K562 (cell line): Measurements from ENCODE around the gene PCF11. TPM values are rescaled to one million over a fixed set of nuclear protein-coding genes. Genes with fewer than 3 reads are reported as not detected.

ENCODE experiments used
- ARID1B ChIP-seq: fragments of 450-650 bp; IDR thresholded peaks from 2 replicates; pipeline ENCODE4 v1.6.1; 2016; ENCODE audit warnings: antibody characterized with exemption, mild to moderate bottlenecking, inconsistent platforms
- CBFA2T2 ChIP-seq: fragments of 450-650 bp; conservative IDR thresholded peaks from 2 replicates; pipeline ENCODE4 v1.6.1; 2017; ENCODE audit warnings: mild to moderate bottlenecking
- DACH1 ChIP-seq: fragments of 450-650 bp; IDR thresholded peaks from 2 replicates; pipeline ENCODE4 v1.6.1; 2018; ENCODE audit not compliant: partially characterized antibody
- DPF2 ChIP-seq: fragments of 450-650 bp; IDR thresholded peaks from 2 replicates; pipeline ENCODE4 v1.6.1; 2016
- ETS2 ChIP-seq: IDR thresholded peaks from 2 replicates; pipeline ENCODE4 v1.6.1; 2016; ENCODE audit warnings: borderline replicate concordance, missing genetic modification characterization, mild to moderate bottlenecking, moderate library complexity, missing compliant biosample characterization; ENCODE audit not compliant: poor library complexity, severe bottlenecking
- GABPB2 ChIP-seq: fragments of 250-450 bp; sonication (Bioruptor Pico); conservative IDR thresholded peaks from 2 replicates; pipeline ENCODE4 v1.5.1; 2021; ENCODE audit warnings: mild to moderate bottlenecking
- HMG20B ChIP-seq: fragments of 250-450 bp; sonication (Bioruptor Pico); IDR thresholded peaks from 2 replicates; pipeline ENCODE4 v1.5.0; 2021; ENCODE audit warnings: mild to moderate bottlenecking
- KLF6 ChIP-seq: fragments of 250-450 bp; sonication (Bioruptor Pico); IDR thresholded peaks from 2 replicates; pipeline ENCODE4 v1.4.0; 2020; ENCODE audit warnings: mild to moderate bottlenecking, moderate library complexity, borderline replicate concordance
- LARP7 ChIP-seq: fragments of 450-650 bp; IDR thresholded peaks from 2 replicates; pipeline ENCODE4 v1.6.1; 2016
- MTA1 ChIP-seq: fragments of 450-650 bp; IDR thresholded peaks from 2 replicates; pipeline ENCODE4 v1.6.1; 2017; ENCODE audit warnings: borderline replicate concordance
- MXD1 ChIP-seq: fragments of 250-450 bp; sonication (Bioruptor Pico); IDR thresholded peaks from 2 replicates; pipeline ENCODE4 v1.8.0; 2021; ENCODE audit warnings: borderline replicate concordance, mild to moderate bottlenecking, moderate library complexity; ENCODE audit not compliant: poor library complexity, severe bottlenecking
- NCOA1 ChIP-seq: fragments of 450-650 bp; IDR thresholded peaks from 2 replicates; pipeline ENCODE4 v1.6.1; 2016; ENCODE audit warnings: low read depth
- NCOR1 ChIP-seq: fragments of 450-650 bp; IDR thresholded peaks from 2 replicates; pipeline ENCODE4 v1.6.1; 2016; ENCODE audit warnings: mild to moderate bottlenecking, moderate library complexity
- OTX1 ChIP-seq: fragments of 450-650 bp; formaldehyde crosslinking; IDR thresholded peaks from 2 replicates; pipeline ENCODE4 v1.4.0; 2022; ENCODE audit warnings: mild to moderate bottlenecking
- PPARD ChIP-seq: fragments of 250-450 bp; sonication (Bioruptor Pico); IDR thresholded peaks from 2 replicates; pipeline ENCODE4 v1.8.0; 2022; ENCODE audit warnings: inconsistent platforms, mild to moderate bottlenecking, moderate library complexity
- RNF2 ChIP-seq: sonication (generic); IDR thresholded peaks from 2 replicates; pipeline ENCODE4 v1.6.1; 2016
- SLC30A9 ChIP-seq: fragments of 250-450 bp; sonication (Bioruptor Pico); IDR thresholded peaks from 2 replicates; pipeline ENCODE4 v1.8.0; 2022; ENCODE audit warnings: mild to moderate bottlenecking, moderate library complexity
- SRF ChIP-seq, 2 experiments: fragments of 250-450, 450-650 bp in 1 of 2; sonication (Bioruptor Pico) in 1 of 2; sonication (generic) in 1 of 2; formaldehyde crosslinking; IDR thresholded peaks; 2 replicates each; pipeline versions ENCODE4 v1.5.0 to v1.5.1; 2020 to 2022; ENCODE audit warnings: mild to moderate bottlenecking in 1 of 2, missing genetic modification reagents in 1 of 2
- STAG1 ChIP-seq: sonication (generic); formaldehyde crosslinking; IDR thresholded peaks from 2 replicates; pipeline ENCODE4 v1.5.0; 2020; ENCODE audit warnings: missing genetic modification reagents, borderline replicate concordance
- TAF7 ChIP-seq: fragments of 450-650 bp; IDR thresholded peaks from 2 replicates; pipeline ENCODE4 v1.6.1; 2016; ENCODE audit warnings: missing genetic modification characterization, missing compliant biosample characterization
- WHSC1 ChIP-seq: IDR thresholded peaks from one replicate; pipeline ENCODE4 v1.6.1; 2012; ENCODE audit warnings: low read length, control low read depth, inconsistent platforms
- ZBTB17 ChIP-seq: fragments of 450-650 bp; formaldehyde crosslinking; IDR thresholded peaks from 2 replicates; pipeline ENCODE4 v1.4.0; 2020; ENCODE audit warnings: mild to moderate bottlenecking
- ZC3H8 ChIP-seq: fragments of 450-650 bp; IDR thresholded peaks from 2 replicates; pipeline ENCODE4 v1.6.1; 2017
- polyA plus RNA-seq, 8 experiments: library from polyadenylated mRNA; depleted of rRNA in 4 of 8; stranded (reverse) in 5 of 8; unstranded in 3 of 8; fragments of >200 nt; fragmentation: Nextera tagmentation in 2 of 8; fragmentation: Illumina TruSeq in 1 of 8; extraction: Ambion mirVana in 2 of 8; extraction: Trizol in 1 of 8; gene quantifications; 2 replicates each; pipeline versions ENCODE4 v1.2.1 to v1.2.3, GENCODE V29; 2011 to 2014; ENCODE audit warnings: inconsistent platforms in 1 of 8, missing spikeins in 1 of 8
- total RNA-seq, 7 experiments: library from RNA; depleted of rRNA in 6 of 7; stranded (reverse); fragments of >200 nt in 6 of 7; fragmentation: Illumina TruSeq in 2 of 7; extraction: Trizol in 2 of 7; gene quantifications; 2 replicates each; pipeline versions ENCODE4 v1.2.1 to v1.2.3, GENCODE V29; 2011 to 2021; ENCODE audit warnings: low replicate concordance in 1 of 7
- TF ChIP-seq, protein P1 (sequence below): fragments of 450-650 bp; IDR thresholded peaks from 2 replicates; pipeline ENCODE4 v1.7.1; 2018; ENCODE audit warnings: mild to moderate bottlenecking, low read depth; ENCODE audit not compliant: partially characterized antibody
- TF ChIP-seq, protein P2 (sequence below), 3 experiments: IDR thresholded peaks in 2 of 3; conservative IDR thresholded peaks in 1 of 3; 2 replicates each; pipeline ENCODE4 v1.5.1; 2011 to 2012; ENCODE audit warnings: low read length in 3 of 3, mild to moderate bottlenecking in 3 of 3, control low read depth in 2 of 3, improper control_type of control experiment in 1 of 3, inconsistent platforms in 1 of 3, low read depth in 1 of 3, mixed read lengths in 1 of 3, moderate library complexity in 1 of 3; ENCODE audit not compliant: insufficient read depth in 2 of 3
- TF ChIP-seq, protein P3 (sequence below): fragments of 250-450 bp; sonication (Bioruptor Pico); IDR thresholded peaks from 2 replicates; pipeline ENCODE4 v1.4.0; 2020; ENCODE audit warnings: mild to moderate bottlenecking

PCF11 gene
- total and polyA plus RNA-seq, 9 of the 15 experiments (the other 6 are each of a cell fraction or from before 2014, with no cell fraction given) = 9.3 to 91.6 (median 54.4) TPM

- TF ChIP-seq, protein P1, sequence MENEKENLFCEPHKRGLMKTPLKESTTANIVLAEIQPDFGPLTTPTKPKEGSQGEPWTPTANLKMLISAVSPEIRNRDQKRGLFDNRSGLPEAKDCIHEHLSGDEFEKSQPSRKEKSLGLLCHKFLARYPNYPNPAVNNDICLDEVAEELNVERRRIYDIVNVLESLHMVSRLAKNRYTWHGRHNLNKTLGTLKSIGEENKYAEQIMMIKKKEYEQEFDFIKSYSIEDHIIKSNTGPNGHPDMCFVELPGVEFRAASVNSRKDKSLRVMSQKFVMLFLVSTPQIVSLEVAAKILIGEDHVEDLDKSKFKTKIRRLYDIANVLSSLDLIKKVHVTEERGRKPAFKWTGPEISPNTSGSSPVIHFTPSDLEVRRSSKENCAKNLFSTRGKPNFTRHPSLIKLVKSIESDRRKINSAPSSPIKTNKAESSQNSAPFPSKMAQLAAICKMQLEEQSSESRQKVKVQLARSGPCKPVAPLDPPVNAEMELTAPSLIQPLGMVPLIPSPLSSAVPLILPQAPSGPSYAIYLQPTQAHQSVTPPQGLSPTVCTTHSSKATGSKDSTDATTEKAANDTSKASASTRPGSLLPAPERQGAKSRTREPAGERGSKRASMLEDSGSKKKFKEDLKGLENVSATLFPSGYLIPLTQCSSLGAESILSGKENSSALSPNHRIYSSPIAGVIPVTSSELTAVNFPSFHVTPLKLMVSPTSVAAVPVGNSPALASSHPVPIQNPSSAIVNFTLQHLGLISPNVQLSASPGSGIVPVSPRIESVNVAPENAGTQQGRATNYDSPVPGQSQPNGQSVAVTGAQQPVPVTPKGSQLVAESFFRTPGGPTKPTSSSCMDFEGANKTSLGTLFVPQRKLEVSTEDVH = no peak
- no peak for TF ChIP-seq DPF2
- TF ChIP-seq TAF7 = peak; percentile 94
- no peak for TF ChIP-seq MTA1
- TF ChIP-seq ZC3H8 = no peak
- no peak for TF ChIP-seq STAG1 (CRISPR knock-in tag)
- TF ChIP-seq ETS2 (tag) = no peak
- TF ChIP-seq SRF (CRISPR knock-in tag; IDR thresholded peaks at IDR 0.05) = no peak
- TF ChIP-seq MXD1 (CRISPR knock-in tag) = no peak
- TF ChIP-seq CBFA2T2 = no peak
- TF ChIP-seq LARP7 = no peak
- TF ChIP-seq DACH1 = no peak
- TF ChIP-seq ZBTB17 (CRISPR knock-in tag) = no peak
- TF ChIP-seq HMG20B = no peak
- no peak for TF ChIP-seq ARID1B
- TF ChIP-seq GABPB2 (CRISPR knock-in tag) = no peak
- peak; percentile 90 for TF ChIP-seq OTX1 (CRISPR knock-in tag)
- TF ChIP-seq, protein P2, sequence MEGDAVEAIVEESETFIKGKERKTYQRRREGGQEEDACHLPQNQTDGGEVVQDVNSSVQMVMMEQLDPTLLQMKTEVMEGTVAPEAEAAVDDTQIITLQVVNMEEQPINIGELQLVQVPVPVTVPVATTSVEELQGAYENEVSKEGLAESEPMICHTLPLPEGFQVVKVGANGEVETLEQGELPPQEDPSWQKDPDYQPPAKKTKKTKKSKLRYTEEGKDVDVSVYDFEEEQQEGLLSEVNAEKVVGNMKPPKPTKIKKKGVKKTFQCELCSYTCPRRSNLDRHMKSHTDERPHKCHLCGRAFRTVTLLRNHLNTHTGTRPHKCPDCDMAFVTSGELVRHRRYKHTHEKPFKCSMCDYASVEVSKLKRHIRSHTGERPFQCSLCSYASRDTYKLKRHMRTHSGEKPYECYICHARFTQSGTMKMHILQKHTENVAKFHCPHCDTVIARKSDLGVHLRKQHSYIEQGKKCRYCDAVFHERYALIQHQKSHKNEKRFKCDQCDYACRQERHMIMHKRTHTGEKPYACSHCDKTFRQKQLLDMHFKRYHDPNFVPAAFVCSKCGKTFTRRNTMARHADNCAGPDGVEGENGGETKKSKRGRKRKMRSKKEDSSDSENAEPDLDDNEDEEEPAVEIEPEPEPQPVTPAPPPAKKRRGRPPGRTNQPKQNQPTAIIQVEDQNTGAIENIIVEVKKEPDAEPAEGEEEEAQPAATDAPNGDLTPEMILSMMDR (IDR thresholded peaks at IDR 0.05 in 2 of 3, conservative IDR thresholded peaks at IDR 0.05 in 1 of 3; ENCODE audit: insufficient read depth in 2 of 3, low read depth in 1 of 3, low read length in 3 of 3) = no peak
- TF ChIP-seq PPARD = no peak
- no peak for TF ChIP-seq NCOA1
- TF ChIP-seq KLF6 (CRISPR knock-in tag) = no peak
- peak; percentile 49 for TF ChIP-seq NCOR1
- TF ChIP-seq SLC30A9 (CRISPR knock-in tag) = no peak
- TF ChIP-seq WHSC1 = no peak
- no peak; the same call in 1 of the 2 replicates for TF ChIP-seq RNF2
- TF ChIP-seq, protein P3, sequence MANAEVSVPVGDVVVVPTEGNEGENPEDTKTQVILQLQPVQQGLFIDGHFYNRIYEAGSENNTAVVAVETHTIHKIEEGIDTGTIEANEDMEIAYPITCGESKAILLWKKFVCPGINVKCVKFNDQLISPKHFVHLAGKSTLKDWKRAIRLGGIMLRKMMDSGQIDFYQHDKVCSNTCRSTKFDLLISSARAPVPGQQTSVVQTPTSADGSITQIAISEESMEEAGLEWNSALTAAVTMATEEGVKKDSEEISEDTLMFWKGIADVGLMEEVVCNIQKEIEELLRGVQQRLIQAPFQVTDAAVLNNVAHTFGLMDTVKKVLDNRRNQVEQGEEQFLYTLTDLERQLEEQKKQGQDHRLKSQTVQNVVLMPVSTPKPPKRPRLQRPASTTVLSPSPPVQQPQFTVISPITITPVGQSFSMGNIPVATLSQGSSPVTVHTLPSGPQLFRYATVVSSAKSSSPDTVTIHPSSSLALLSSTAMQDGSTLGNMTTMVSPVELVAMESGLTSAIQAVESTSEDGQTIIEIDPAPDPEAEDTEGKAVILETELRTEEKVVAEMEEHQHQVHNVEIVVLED (CRISPR knock-in tag) = peak; percentile 34; the same call in 1 of the 2 replicates
These were observed at the start of gene PCF11 (continued) for GRCh38 chr11:83156996-83157593.
